GM18499 (cell line): ENCODE results near the gene GCLM.
A peak's percentile ranks its signal among the peaks of the same experiment; 100 is the strongest.
"Not testable (repeated sequence)": the region's sequence is repeated elsewhere in the genome, so short reads cannot be mapped to it uniquely, and the experiment has no call there.

Experiments
- ATAC-seq: cut with Tn5 transposase; IDR thresholded peaks from one replicate; pipeline ENCODE4 v1.9.1; 2021; ENCODE audit warnings: moderate number of reproducible peaks; ENCODE audit not compliant: insufficient read depth, unreplicated experiment

GCLM gene

GRCh38 chr1:93899543-93900207 lies 9.6 kb downstream of the GCLM start:
- ATAC-seq, result no peak

GRCh38 chr1:93888900-93889299 lies 20.3 kb downstream of the GCLM start:
- no peak for ATAC-seq

GRCh38 chr1:93882269-93882668 lies 27.0 kb downstream of the GCLM start:
- ATAC-seq, result no peak

GRCh38 chr1:93880731-93881130 lies 28.5 kb downstream of the GCLM start:
- no peak for ATAC-seq

GRCh38 chr1:93878889-93879586 lies 30.2 kb downstream of the GCLM start, which contains the start of gene DNTTIP2:
Gene DNTTIP2 (minus strand): TSS chr1:93879206. CDS start chr1:93879148, 58 bp downstream.
- ATAC-seq, result peak; percentile 81

- peak; percentile 27 for ATAC-seq
Observed at GRCh38 chr1:93878501-93878888, 30.7 kb downstream of the GCLM start.

GRCh38 chr1:93877529-93877928 lies 31.7 kb downstream of the GCLM start:
- no peak for ATAC-seq

- no peak for ATAC-seq
Observed at GRCh38 chr1:93876244-93876643, 33.0 kb downstream of the GCLM start.

GRCh38 chr1:93874025-93874651 lies 35.1 kb downstream of the GCLM start:
- no peak for ATAC-seq

- ATAC-seq, result no peak
Observed at GRCh38 chr1:93871366-93871765, 37.9 kb downstream of the GCLM start.

- ATAC-seq, result no peak
Observed at GRCh38 chr1:93869653-93870052, 39.6 kb downstream of the GCLM start.

- ATAC-seq, result not testable (repeated sequence)
Observed at GRCh38 chr1:93868492-93868891, 40.7 kb downstream of the GCLM start.

- ATAC-seq, result no peak
Observed at GRCh38 chr1:93865253-93865652, 44.0 kb downstream of the GCLM start.

- ATAC-seq, result no peak
Observed at GRCh38 chr1:93864175-93864574, 45.1 kb downstream of the GCLM start.

GRCh38 chr1:93857653-93858052 lies 51.6 kb downstream of the GCLM start:
- not testable (repeated sequence) for ATAC-seq

- ATAC-seq, result not testable (repeated sequence)
Observed at GRCh38 chr1:93855983-93856382, 53.2 kb downstream of the GCLM start.

- ATAC-seq, result no peak
Observed at GRCh38 chr1:93853940-93854339, 55.3 kb downstream of the GCLM start.

- no peak for ATAC-seq
Observed at GRCh38 chr1:93851878-93852277, 57.4 kb downstream of the GCLM start.

- ATAC-seq, result no peak
Observed at GRCh38 chr1:93851327-93851712, 57.9 kb downstream of the GCLM start.

- ATAC-seq, result not testable (repeated sequence)
Observed at GRCh38 chr1:93850687-93851326, 58.4 kb downstream of the GCLM start.

GRCh38 chr1:93848350-93848883 lies 60.8 kb downstream of the GCLM start:
- no peak for ATAC-seq
